ENCODE results near the gene HOXD10.

- no peak for TF ChIP-seq EZH2 (IDR thresholded peaks at IDR 0.05; ENCODE audit: insufficient read depth, poor library complexity, severe bottlenecking)
- TF ChIP-seq EZH2phosphoT487 (IDR thresholded peaks at IDR 0.05; ENCODE audit: insufficient read depth, low read depth) = no peak
Measured at GRCh38 chr2:176093898-176094249, 22.7 kb upstream of the HOXD10 start.

All from GM23248 (cell line).